Loucy (cell line): ENCODE measurements around the gene CLEC4F.

Source experiments
- H2AFZ ChIP-seq: fragments of 200-600 bp; sonication (generic); 2 replicates; pipeline ENCODE4 v1.6.0; 2016; ENCODE audit warnings: antibody characterized with exemption, mild to moderate bottlenecking, low read length, moderate library complexity
- H3F3A ChIP-seq: fragments of 200-600 bp; 2 replicates; pipeline ENCODE4 v1.6.0; 2016; ENCODE audit warnings: antibody characterized with exemption, low read depth, mild to moderate bottlenecking
- H3K27me3 ChIP-seq: fragments of 200-600 bp; sonication (generic); 2 replicates; pipeline ENCODE4 v1.6.1; 2014; ENCODE audit warnings: low read length, mild to moderate bottlenecking; ENCODE audit not compliant: insufficient read depth, poor library complexity, severe bottlenecking
- H3K36me3 ChIP-seq: fragments of 200-600 bp; sonication (generic); 2 replicates; pipeline ENCODE4 v1.6.1; 2016; ENCODE audit warnings: low read length; ENCODE audit not compliant: insufficient read depth
- H3K4me1 ChIP-seq: fragments of 200-600 bp; sonication (generic); 2 replicates; pipeline ENCODE4 v1.5.1; 2014; ENCODE audit warnings: low read length, mild to moderate bottlenecking; ENCODE audit not compliant: insufficient read depth, poor library complexity, severe bottlenecking
- H3K4me2 ChIP-seq: fragments of 200-600 bp; sonication (generic); 2 replicates; pipeline ENCODE4 v1.6.0; 2014; ENCODE audit warnings: antibody characterized with exemption, low read length, low read depth, mild to moderate bottlenecking; ENCODE audit not compliant: poor library complexity, severe bottlenecking
- H3K4me3 ChIP-seq: fragments of 200-600 bp; sonication (generic); 2 replicates; pipeline ENCODE4 v1.5.1; 2014; ENCODE audit warnings: low read length, mild to moderate bottlenecking, mixed read lengths; ENCODE audit not compliant: poor library complexity, severe bottlenecking
- H3K79me2 ChIP-seq: fragments of 200-600 bp; sonication (generic); 2 replicates; pipeline ENCODE4 v1.6.1; 2014; ENCODE audit warnings: low read length; ENCODE audit not compliant: insufficient read depth
- H3K9ac ChIP-seq: fragments of 200-600 bp; sonication (generic); 2 replicates; pipeline ENCODE4 v1.6.0; 2014; ENCODE audit warnings: mild to moderate bottlenecking, low read depth, low read length, moderate library complexity; ENCODE audit not compliant: poor library complexity, severe bottlenecking
- H3K9me2 ChIP-seq: fragments of 200-600 bp; sonication (generic); replicated peaks from 2 replicates; pipeline ENCODE4 v1.6.1; 2016; ENCODE audit warnings: low read depth, low read length, mixed read lengths
- H3K9me3 ChIP-seq: fragments of 200-600 bp; sonication (generic); 2 replicates; pipeline ENCODE4 v1.6.1; 2014; ENCODE audit warnings: mild to moderate bottlenecking, antibody characterized with exemption, low read length, low read depth; ENCODE audit not compliant: insufficient read depth
- H4K20me1 ChIP-seq: fragments of 200-600 bp; sonication (generic); 2 replicates; pipeline ENCODE4 v1.6.0; 2014; ENCODE audit warnings: antibody characterized with exemption, low read length, mild to moderate bottlenecking; ENCODE audit not compliant: insufficient read depth, poor library complexity, severe bottlenecking
- CTCF ChIP-seq: fragments of 200-600 bp; sonication (generic); conservative IDR thresholded peaks from 2 replicates; pipeline ENCODE4 v1.5.1; 2014; ENCODE audit warnings: mild to moderate bottlenecking, antibody characterized with exemption, low read length
- EZH2phosphoT487 ChIP-seq: fragments of 200-600 bp; IDR thresholded peaks from 2 replicates; pipeline ENCODE4 v1.6.1; 2018; ENCODE audit warnings: antibody characterized with exemption, mild to moderate bottlenecking, moderate library complexity, borderline replicate concordance

CLEC4F gene

GRCh38 chr2:70855667-70856066, 35.3 kb upstream of the CLEC4F start:
- Histone ChIP-seq H3K79me2 (no peaks in the 10 kb centered on the region), H3K9ac (no peak overlapping the region), H3K4me3 (peak overlapping the region; percentile 5), H3F3A (no peaks in the 10 kb centered on the region; the same call in 1 of the 2 replicates), H3K27me3 (no peaks in the 10 kb centered on the region), H3K9me2 (no peaks in the 10 kb centered on the region), H2AFZ (no peak overlapping the region), H4K20me1 (no peaks in the 10 kb centered on the region), H3K36me3 (no peaks in the 10 kb centered on the region), H3K4me1 (peaks cover 42% of the 10 kb centered on the region), H3K9me3 (no peaks in the 10 kb centered on the region), H3K4me2 (peak overlapping the region; percentile 22)
- TF ChIP-seq CTCF (no peak), EZH2phosphoT487 (peak; percentile 81)

GRCh38 chr2:70854411-70854810, 34.0 kb upstream of the CLEC4F start:
- Histone ChIP-seq H4K20me1 (no peaks in the 10 kb centered on the region), H3K9ac (no peak overlapping the region), H3K4me2 (no peak overlapping the region), H3K36me3 (no peaks in the 10 kb centered on the region), H3K4me1 (peaks cover 48% of the 10 kb centered on the region), H3K9me2 (no peaks in the 10 kb centered on the region), H3K9me3 (no peaks in the 10 kb centered on the region), H2AFZ (no peak overlapping the region), H3K4me3 (no peak overlapping the region), H3F3A (no peaks in the 10 kb centered on the region; the same call in 1 of the 2 replicates), H3K27me3 (no peaks in the 10 kb centered on the region), H3K79me2 (no peaks in the 10 kb centered on the region)
- TF ChIP-seq CTCF, result no peak

GRCh38 chr2:70852824-70853223, 32.4 kb upstream of the CLEC4F start:
- Histone ChIP-seq H3K9me3 (no peaks in the 10 kb centered on the region), H3K79me2 (no peaks in the 10 kb centered on the region), H3K4me2 (no peak overlapping the region), H3K9me2 (no peaks in the 10 kb centered on the region), H4K20me1 (no peaks in the 10 kb centered on the region), H3K4me1 (peaks cover 48% of the 10 kb centered on the region), H3K4me3 (no peak overlapping the region), H3K27me3 (no peaks in the 10 kb centered on the region), H2AFZ (no peak overlapping the region), H3F3A (no peaks in the 10 kb centered on the region; the same call in 1 of the 2 replicates), H3K9ac (no peak overlapping the region), H3K36me3 (no peaks in the 10 kb centered on the region)
- TF ChIP-seq EZH2phosphoT487, result no peak
- no peak for TF ChIP-seq CTCF
